HepG2 (cell line): Measurements from ENCODE around the gene LTA. TPM values are rescaled to one million over a fixed set of nuclear protein-coding genes. Genes with fewer than 3 reads are reported as not detected.

Source experiments
- ARNTL ChIP-seq: sonication (generic); formaldehyde crosslinking; IDR thresholded peaks from 2 replicates; pipeline ENCODE4 v1.4.0; 2020; ENCODE audit warnings: mild to moderate bottlenecking, missing genetic modification reagents
- PAX8 ChIP-seq: sonication (generic); formaldehyde crosslinking; IDR thresholded peaks from 2 replicates; pipeline ENCODE4 v1.8.0; 2022; ENCODE audit warnings: mild to moderate bottlenecking, missing genetic modification reagents, borderline replicate concordance
- ZKSCAN8 ChIP-seq: IDR thresholded peaks from 2 replicates; pipeline ENCODE4 v1.6.1; 2016; ENCODE audit warnings: borderline replicate concordance, missing genetic modification reagents, missing compliant biosample characterization
- ZNF577 ChIP-seq: sonication (generic); formaldehyde crosslinking; IDR thresholded peaks from 2 replicates; pipeline ENCODE4 v1.4.0; 2020; ENCODE audit warnings: mild to moderate bottlenecking, low read depth, missing genetic modification reagents, borderline replicate concordance
- ZNF615 ChIP-seq: sonication (generic); formaldehyde crosslinking; IDR thresholded peaks from 2 replicates; pipeline ENCODE4 v1.5.0; 2020; ENCODE audit warnings: mild to moderate bottlenecking, missing genetic modification reagents, borderline replicate concordance
- polyA plus RNA-seq, 8 experiments: library from polyadenylated mRNA; depleted of rRNA in 3 of 8; stranded (reverse) in 7 of 8; unstranded in 1 of 8; fragments of >200 nt; fragmentation: Illumina TruSeq in 4 of 8; extraction: Trizol in 4 of 8; gene quantifications; 2 replicates each; pipeline versions ENCODE4 v1.2.1 to v1.2.3, GENCODE V29; 2011 to 2016; ENCODE audit warnings: low read depth in 4 of 8, missing spikeins in 1 of 8, mixed read lengths in 1 of 8; ENCODE audit not compliant: insufficient read depth in 1 of 8
- total RNA-seq, 5 experiments: library from RNA; depleted of rRNA; stranded (reverse); fragments of >200 nt; fragmentation: Illumina TruSeq; extraction: Trizol; gene quantifications; 2 replicates each; pipeline ENCODE4 v1.2.3, GENCODE V29; 2016; ENCODE audit warnings: low read depth in 1 of 5
- TF ChIP-seq, protein P1 (sequence below): sonication (generic); formaldehyde crosslinking; IDR thresholded peaks from 2 replicates; pipeline ENCODE4 v1.4.0; 2020; ENCODE audit warnings: missing genetic modification reagents
- TF ChIP-seq, protein P2 (sequence below): fragments of 450-650 bp; IDR thresholded peaks from 2 replicates; pipeline ENCODE4 v1.6.1; 2017; ENCODE audit warnings: mild to moderate bottlenecking
- TF ChIP-seq, protein P3 (sequence below): sonication (generic); formaldehyde crosslinking; IDR thresholded peaks from 2 replicates; pipeline ENCODE4 v1.4.0; 2020; ENCODE audit warnings: missing genetic modification reagents, mild to moderate bottlenecking, borderline replicate concordance
- TF ChIP-seq, protein P4 (sequence below): sonication (generic); formaldehyde crosslinking; IDR thresholded peaks from 2 replicates; pipeline ENCODE4 v1.5.0; 2020; ENCODE audit warnings: mild to moderate bottlenecking, missing genetic modification reagents, borderline replicate concordance

LTA gene
- total and polyA plus RNA-seq, 2 of the 13 experiments (the other 11 are each of a cell fraction or from before 2014, with no cell fraction given), result 0.09 TPM; not detected in 1

DNA sequence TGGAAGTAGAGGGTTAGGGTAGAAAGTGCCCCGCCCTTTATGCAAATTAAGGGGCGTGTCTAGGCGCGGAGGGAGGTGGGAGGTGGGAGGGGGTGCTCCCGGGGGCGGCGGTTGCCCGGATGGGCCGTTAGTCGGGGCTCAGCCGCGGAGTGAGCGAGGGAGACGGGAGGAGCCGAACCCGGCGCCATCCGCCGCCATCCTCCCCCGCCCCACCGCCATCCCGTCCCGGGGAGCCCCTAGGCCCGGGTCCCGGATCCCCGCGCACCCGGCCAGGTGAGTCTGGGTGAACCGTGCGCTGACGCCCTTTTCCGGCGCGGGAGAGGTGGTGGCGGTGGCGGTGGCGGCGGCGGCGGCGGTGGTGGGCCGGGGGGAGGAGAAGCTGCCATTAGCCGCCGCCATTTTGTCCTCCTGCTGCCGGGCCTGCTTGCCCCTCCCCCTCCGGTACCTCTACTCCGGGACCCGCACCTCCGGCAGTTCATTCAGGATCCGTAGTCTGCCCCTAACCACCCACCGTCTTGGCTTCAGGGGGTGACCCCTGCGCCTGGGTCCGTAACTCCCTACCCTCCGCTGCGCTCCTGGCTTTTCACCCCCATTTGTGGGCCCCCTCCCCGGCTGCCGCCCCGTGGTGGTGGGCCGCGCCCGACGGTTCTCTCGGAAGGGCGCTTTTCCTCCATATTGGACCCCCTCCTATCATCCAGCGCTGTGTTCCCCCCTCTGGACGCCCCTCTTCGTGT lies 48.7 kb downstream of the LTA start, which contains the start of gene PRRC2A (continued):
- TF ChIP-seq, protein P1, sequence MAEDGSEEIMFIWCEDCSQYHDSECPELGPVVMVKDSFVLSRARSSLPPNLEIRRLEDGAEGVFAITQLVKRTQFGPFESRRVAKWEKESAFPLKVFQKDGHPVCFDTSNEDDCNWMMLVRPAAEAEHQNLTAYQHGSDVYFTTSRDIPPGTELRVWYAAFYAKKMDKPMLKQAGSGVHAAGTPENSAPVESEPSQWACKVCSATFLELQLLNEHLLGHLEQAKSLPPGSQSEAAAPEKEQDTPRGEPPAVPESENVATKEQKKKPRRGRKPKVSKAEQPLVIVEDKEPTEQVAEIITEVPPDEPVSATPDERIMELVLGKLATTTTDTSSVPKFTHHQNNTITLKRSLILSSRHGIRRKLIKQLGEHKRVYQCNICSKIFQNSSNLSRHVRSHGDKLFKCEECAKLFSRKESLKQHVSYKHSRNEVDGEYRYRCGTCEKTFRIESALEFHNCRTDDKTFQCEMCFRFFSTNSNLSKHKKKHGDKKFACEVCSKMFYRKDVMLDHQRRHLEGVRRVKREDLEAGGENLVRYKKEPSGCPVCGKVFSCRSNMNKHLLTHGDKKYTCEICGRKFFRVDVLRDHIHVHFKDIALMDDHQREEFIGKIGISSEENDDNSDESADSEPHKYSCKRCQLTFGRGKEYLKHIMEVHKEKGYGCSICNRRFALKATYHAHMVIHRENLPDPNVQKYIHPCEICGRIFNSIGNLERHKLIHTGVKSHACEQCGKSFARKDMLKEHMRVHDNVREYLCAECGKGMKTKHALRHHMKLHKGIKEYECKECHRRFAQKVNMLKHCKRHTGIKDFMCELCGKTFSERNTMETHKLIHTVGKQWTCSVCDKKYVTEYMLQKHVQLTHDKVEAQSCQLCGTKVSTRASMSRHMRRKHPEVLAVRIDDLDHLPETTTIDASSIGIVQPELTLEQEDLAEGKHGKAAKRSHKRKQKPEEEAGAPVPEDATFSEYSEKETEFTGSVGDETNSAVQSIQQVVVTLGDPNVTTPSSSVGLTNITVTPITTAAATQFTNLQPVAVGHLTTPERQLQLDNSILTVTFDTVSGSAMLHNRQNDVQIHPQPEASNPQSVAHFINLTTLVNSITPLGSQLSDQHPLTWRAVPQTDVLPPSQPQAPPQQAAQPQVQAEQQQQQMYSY, result peak; percentile 21; the same call in 1 of the 2 replicates
- no peak for TF ChIP-seq ARNTL
- peak; percentile 27; the same call in 1 of the 2 replicates for TF ChIP-seq ZNF615 (CRISPR knock-in tag)
- TF ChIP-seq, protein P2, sequence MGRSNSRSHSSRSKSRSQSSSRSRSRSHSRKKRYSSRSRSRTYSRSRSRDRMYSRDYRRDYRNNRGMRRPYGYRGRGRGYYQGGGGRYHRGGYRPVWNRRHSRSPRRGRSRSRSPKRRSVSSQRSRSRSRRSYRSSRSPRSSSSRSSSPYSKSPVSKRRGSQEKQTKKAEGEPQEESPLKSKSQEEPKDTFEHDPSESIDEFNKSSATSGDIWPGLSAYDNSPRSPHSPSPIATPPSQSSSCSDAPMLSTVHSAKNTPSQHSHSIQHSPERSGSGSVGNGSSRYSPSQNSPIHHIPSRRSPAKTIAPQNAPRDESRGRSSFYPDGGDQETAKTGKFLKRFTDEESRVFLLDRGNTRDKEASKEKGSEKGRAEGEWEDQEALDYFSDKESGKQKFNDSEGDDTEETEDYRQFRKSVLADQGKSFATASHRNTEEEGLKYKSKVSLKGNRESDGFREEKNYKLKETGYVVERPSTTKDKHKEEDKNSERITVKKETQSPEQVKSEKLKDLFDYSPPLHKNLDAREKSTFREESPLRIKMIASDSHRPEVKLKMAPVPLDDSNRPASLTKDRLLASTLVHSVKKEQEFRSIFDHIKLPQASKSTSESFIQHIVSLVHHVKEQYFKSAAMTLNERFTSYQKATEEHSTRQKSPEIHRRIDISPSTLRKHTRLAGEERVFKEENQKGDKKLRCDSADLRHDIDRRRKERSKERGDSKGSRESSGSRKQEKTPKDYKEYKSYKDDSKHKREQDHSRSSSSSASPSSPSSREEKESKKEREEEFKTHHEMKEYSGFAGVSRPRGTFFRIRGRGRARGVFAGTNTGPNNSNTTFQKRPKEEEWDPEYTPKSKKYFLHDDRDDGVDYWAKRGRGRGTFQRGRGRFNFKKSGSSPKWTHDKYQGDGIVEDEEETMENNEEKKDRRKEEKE, result no peak
- TF ChIP-seq PAX8 (CRISPR knock-in tag), result no peak; the same call in 1 of the 2 replicates
- TF ChIP-seq, protein P3, sequence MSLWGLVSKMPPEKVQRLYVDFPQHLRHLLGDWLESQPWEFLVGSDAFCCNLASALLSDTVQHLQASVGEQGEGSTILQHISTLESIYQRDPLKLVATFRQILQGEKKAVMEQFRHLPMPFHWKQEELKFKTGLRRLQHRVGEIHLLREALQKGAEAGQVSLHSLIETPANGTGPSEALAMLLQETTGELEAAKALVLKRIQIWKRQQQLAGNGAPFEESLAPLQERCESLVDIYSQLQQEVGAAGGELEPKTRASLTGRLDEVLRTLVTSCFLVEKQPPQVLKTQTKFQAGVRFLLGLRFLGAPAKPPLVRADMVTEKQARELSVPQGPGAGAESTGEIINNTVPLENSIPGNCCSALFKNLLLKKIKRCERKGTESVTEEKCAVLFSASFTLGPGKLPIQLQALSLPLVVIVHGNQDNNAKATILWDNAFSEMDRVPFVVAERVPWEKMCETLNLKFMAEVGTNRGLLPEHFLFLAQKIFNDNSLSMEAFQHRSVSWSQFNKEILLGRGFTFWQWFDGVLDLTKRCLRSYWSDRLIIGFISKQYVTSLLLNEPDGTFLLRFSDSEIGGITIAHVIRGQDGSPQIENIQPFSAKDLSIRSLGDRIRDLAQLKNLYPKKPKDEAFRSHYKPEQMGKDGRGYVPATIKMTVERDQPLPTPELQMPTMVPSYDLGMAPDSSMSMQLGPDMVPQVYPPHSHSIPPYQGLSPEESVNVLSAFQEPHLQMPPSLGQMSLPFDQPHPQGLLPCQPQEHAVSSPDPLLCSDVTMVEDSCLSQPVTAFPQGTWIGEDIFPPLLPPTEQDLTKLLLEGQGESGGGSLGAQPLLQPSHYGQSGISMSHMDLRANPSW (CRISPR knock-in tag), result 0 out of 2 replicates have a peak, but pooled peaks have one; percentile 44
- peak; percentile 77; the same call in 1 of the 2 replicates for TF ChIP-seq ZNF577 (CRISPR knock-in tag)
- TF ChIP-seq, protein P4, sequence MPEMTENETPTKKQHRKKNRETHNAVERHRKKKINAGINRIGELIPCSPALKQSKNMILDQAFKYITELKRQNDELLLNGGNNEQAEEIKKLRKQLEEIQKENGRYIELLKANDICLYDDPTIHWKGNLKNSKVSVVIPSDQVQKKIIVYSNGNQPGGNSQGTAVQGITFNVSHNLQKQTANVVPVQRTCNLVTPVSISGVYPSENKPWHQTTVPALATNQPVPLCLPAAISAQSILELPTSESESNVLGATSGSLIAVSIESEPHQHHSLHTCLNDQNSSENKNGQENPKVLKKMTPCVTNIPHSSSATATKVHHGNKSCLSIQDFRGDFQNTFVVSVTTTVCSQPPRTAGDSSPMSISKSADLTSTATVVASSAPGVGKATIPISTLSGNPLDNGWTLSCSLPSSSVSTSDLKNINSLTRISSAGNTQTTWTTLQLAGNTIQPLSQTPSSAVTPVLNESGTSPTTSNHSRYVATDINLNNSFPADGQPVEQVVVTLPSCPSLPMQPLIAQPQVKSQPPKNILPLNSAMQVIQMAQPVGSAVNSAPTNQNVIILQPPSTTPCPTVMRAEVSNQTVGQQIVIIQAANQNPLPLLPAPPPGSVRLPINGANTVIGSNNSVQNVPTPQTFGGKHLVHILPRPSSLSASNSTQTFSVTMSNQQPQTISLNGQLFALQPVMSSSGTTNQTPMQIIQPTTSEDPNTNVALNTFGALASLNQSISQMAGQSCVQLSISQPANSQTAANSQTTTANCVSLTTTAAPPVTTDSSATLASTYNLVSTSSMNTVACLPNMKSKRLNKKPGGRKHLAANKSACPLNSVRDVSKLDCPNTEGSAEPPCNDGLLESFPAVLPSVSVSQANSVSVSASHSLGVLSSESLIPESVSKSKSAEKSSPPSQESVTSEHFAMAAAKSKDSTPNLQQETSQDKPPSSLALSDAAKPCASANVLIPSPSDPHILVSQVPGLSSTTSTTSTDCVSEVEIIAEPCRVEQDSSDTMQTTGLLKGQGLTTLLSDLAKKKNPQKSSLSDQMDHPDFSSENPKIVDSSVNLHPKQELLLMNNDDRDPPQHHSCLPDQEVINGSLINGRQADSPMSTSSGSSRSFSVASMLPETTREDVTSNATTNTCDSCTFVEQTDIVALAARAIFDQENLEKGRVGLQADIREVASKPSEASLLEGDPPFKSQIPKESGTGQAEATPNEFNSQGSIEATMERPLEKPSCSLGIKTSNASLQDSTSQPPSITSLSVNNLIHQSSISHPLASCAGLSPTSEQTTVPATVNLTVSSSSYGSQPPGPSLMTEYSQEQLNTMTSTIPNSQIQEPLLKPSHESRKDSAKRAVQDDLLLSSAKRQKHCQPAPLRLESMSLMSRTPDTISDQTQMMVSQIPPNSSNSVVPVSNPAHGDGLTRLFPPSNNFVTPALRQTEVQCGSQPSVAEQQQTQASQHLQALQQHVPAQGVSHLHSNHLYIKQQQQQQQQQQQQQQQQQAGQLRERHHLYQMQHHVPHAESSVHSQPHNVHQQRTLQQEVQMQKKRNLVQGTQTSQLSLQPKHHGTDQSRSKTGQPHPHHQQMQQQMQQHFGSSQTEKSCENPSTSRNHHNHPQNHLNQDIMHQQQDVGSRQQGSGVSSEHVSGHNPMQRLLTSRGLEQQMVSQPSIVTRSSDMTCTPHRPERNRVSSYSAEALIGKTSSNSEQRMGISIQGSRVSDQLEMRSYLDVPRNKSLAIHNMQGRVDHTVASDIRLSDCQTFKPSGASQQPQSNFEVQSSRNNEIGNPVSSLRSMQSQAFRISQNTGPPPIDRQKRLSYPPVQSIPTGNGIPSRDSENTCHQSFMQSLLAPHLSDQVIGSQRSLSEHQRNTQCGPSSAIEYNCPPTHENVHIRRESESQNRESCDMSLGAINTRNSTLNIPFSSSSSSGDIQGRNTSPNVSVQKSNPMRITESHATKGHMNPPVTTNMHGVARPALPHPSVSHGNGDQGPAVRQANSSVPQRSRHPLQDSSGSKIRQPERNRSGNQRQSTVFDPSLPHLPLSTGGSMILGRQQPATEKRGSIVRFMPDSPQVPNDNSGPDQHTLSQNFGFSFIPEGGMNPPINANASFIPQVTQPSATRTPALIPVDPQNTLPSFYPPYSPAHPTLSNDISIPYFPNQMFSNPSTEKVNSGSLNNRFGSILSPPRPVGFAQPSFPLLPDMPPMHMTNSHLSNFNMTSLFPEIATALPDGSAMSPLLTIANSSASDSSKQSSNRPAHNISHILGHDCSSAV, result no peak
- TF ChIP-seq ZKSCAN8 (CRISPR knock-in tag), result no peak
